H9 (cell line): Measurements from ENCODE around the gene NPDC1. TPM values are rescaled to one million over a fixed set of nuclear protein-coding genes. Genes with fewer than 3 reads are reported as not detected.

Experiments used
- DNase-seq: peaks from one replicate; pipeline ENCODE4 v3.0.0-alpha.2; 2017
- H2AFZ ChIP-seq: one replicate; pipeline ENCODE4 v1.6.1; 2013; ENCODE audit warnings: mild to moderate bottlenecking, low read length, control low read depth, moderate library complexity
- H2AK5ac ChIP-seq: 2 replicates; pipeline ENCODE4 v1.6.1; 2013; ENCODE audit warnings: low read length, control low read depth, mixed read lengths; ENCODE audit not compliant: insufficient read length
- H2BK120ac ChIP-seq: one replicate; pipeline ENCODE4 v1.6.1; 2013; ENCODE audit warnings: low read depth, mild to moderate bottlenecking, low read length, control low read depth, inconsistent platforms; ENCODE audit not compliant: poor library complexity, severe bottlenecking
- H2BK12ac ChIP-seq: 2 replicates; pipeline ENCODE4 v1.6.1; 2013; ENCODE audit warnings: low read length, control low read depth, mixed read lengths, low read depth; ENCODE audit not compliant: insufficient read length
- H2BK15ac ChIP-seq: 2 replicates; pipeline ENCODE4 v1.6.1; 2013; ENCODE audit warnings: low read depth, low read length, control low read depth
- H2BK20ac ChIP-seq: one replicate; pipeline ENCODE4 v1.6.1; 2013; ENCODE audit warnings: low read depth, mild to moderate bottlenecking, low read length, control low read depth, inconsistent platforms; ENCODE audit not compliant: poor library complexity, severe bottlenecking
- H2BK5ac ChIP-seq: 2 replicates; pipeline ENCODE4 v1.6.1; 2013; ENCODE audit warnings: low read length, control low read depth, mixed read lengths; ENCODE audit not compliant: insufficient read length
- H3K14ac ChIP-seq: 2 replicates; pipeline ENCODE4 v1.6.1; 2013; ENCODE audit warnings: low read length, control low read depth; ENCODE audit not compliant: insufficient read depth
- H3K18ac ChIP-seq: 2 replicates; pipeline ENCODE4 v1.6.1; 2013; ENCODE audit warnings: low read depth, mild to moderate bottlenecking, mixed read lengths, low read length, control low read depth; ENCODE audit not compliant: insufficient read length
- H3K23ac ChIP-seq: 2 replicates; pipeline ENCODE4 v1.6.1; 2013; ENCODE audit warnings: low read length, control low read depth, mixed read lengths, low read depth; ENCODE audit not compliant: insufficient read length
- H3K23me2 ChIP-seq: 2 replicates; pipeline ENCODE4 v1.6.1; 2013; ENCODE audit warnings: low read depth, mild to moderate bottlenecking, mixed read lengths, low read length, control low read depth; ENCODE audit not compliant: insufficient read length, poor library complexity, severe bottlenecking
- H3K27ac ChIP-seq: 2 replicates; pipeline ENCODE4 v1.5.1; 2013; ENCODE audit warnings: low read length, control low read depth, mixed read lengths, low read depth; ENCODE audit not compliant: insufficient read length
- H3K27me3 ChIP-seq: 2 replicates; pipeline ENCODE4 v1.6.1; 2013; ENCODE audit warnings: low read length, control low read depth, inconsistent platforms; ENCODE audit not compliant: insufficient read depth
- H3K4ac ChIP-seq: 2 replicates; pipeline ENCODE4 v1.6.1; 2013; ENCODE audit warnings: low read depth, mild to moderate bottlenecking, control low read depth, inconsistent platforms, low read length, moderate library complexity
- H3K4me1 ChIP-seq: 2 replicates; pipeline ENCODE4 v1.6.1; 2013; ENCODE audit warnings: low read length, control low read depth, inconsistent platforms; ENCODE audit not compliant: insufficient read depth
- H3K4me2 ChIP-seq: 2 replicates; pipeline ENCODE4 v1.6.1; 2013; ENCODE audit warnings: low read length, control low read depth, mixed read lengths; ENCODE audit not compliant: insufficient read length, insufficient read depth
- H3K56ac ChIP-seq: 2 replicates; pipeline ENCODE4 v1.6.1; 2013; ENCODE audit warnings: low read depth, mild to moderate bottlenecking, mixed read lengths, low read length, control low read depth; ENCODE audit not compliant: insufficient read length
- H3K79me1 ChIP-seq: 2 replicates; pipeline ENCODE4 v1.6.1; 2013; ENCODE audit warnings: low read depth, mild to moderate bottlenecking, moderate library complexity, low read length, control low read depth, inconsistent platforms; ENCODE audit not compliant: insufficient read depth, poor library complexity, severe bottlenecking
- H3K79me2 ChIP-seq: 2 replicates; pipeline ENCODE4 v1.6.1; 2013; ENCODE audit warnings: low read length, control low read depth, inconsistent platforms; ENCODE audit not compliant: insufficient read depth
- H3K9ac ChIP-seq: 2 replicates; pipeline ENCODE4 v1.6.1; 2013; ENCODE audit warnings: low read length, control low read depth, mixed read lengths; ENCODE audit not compliant: insufficient read length; ENCODE audit errors: extremely low read depth
- H3K9me3 ChIP-seq: one replicate; pipeline ENCODE4 v1.6.1; 2013; ENCODE audit warnings: low read depth, low read length, inconsistent platforms; ENCODE audit not compliant: control insufficient read depth
- H3T11ph ChIP-seq: one replicate; pipeline ENCODE4 v1.6.1; 2013; ENCODE audit warnings: mild to moderate bottlenecking, low read length, control low read depth, inconsistent platforms
- H4K20me1 ChIP-seq: one replicate; pipeline ENCODE4 v1.6.1; 2013; ENCODE audit not compliant: control insufficient read depth, insufficient read length, insufficient read depth
- H4K5ac ChIP-seq: 2 replicates; pipeline ENCODE4 v1.6.1; 2013; ENCODE audit warnings: low read depth, mild to moderate bottlenecking, mixed read lengths, low read length, control low read depth; ENCODE audit not compliant: insufficient read length
- H4K8ac ChIP-seq: replicated peaks from 2 replicates; pipeline ENCODE4 v1.6.1; 2013; ENCODE audit warnings: low read length, control low read depth, mixed read lengths, low read depth; ENCODE audit not compliant: insufficient read length
- H4K91ac ChIP-seq: 2 replicates; pipeline ENCODE4 v1.6.1; 2013; ENCODE audit warnings: low read depth, mild to moderate bottlenecking, moderate library complexity, mixed read lengths, low read length, control low read depth; ENCODE audit not compliant: insufficient read length
- H3K27ac Mint-ChIP-seq, 3 experiments: 2 replicates in 2 of 3; 3 replicates in 1 of 3; pipeline ENCODE4 v1.8.0; 2020 to 2021; ENCODE audit warnings: mixed read lengths in 3 of 3, mild to moderate bottlenecking in 1 of 3, moderate library complexity in 1 of 3
- H3K27me3 Mint-ChIP-seq: 2 replicates; pipeline ENCODE4 v1.8.0; 2021; ENCODE audit warnings: low read depth, mild to moderate bottlenecking, moderate library complexity, mixed read lengths
- H3K36me3 Mint-ChIP-seq, 3 experiments: 2 replicates in 2 of 3; 3 replicates in 1 of 3; pipeline ENCODE4 v1.8.0; 2020 to 2021; ENCODE audit warnings: low read depth in 3 of 3, mixed read lengths in 3 of 3; ENCODE audit not compliant: insufficient read depth in 1 of 3
- H3K4me1 Mint-ChIP-seq, 2 experiments: 2 replicates each; pipeline ENCODE4 v1.8.0; 2020; ENCODE audit warnings: mixed read lengths in 2 of 2
- H3K4me3 Mint-ChIP-seq, 2 experiments: 2 replicates in 1 of 2; 3 replicates in 1 of 2; pipeline ENCODE4 v1.8.0; 2020 to 2021; ENCODE audit warnings: mild to moderate bottlenecking in 2 of 2, mixed read lengths in 2 of 2, moderate library complexity in 1 of 2
- H3K9me3 Mint-ChIP-seq, 2 experiments: 2 replicates in 1 of 2; 3 replicates in 1 of 2; pipeline ENCODE4 v1.8.0; 2020; ENCODE audit warnings: mild to moderate bottlenecking in 2 of 2, mixed read lengths in 2 of 2, moderate library complexity in 1 of 2
- CTCF ChIP-seq: fragments of 200-600 bp; sonication (generic); conservative IDR thresholded peaks from 3 replicates; pipeline ENCODE4 v1.8.0; 2021; ENCODE audit warnings: antibody characterized with exemption, mild to moderate bottlenecking
- WGBS: extraction: QIAGEN DNeasy Blood & Tissue Kit; methylation state at CpG from one replicate; pipeline ENCODE4 v1.1.7; 2013; ENCODE audit warnings: missing lambda C conversion rate, low lambda C conversion rate, mixed read lengths; ENCODE audit not compliant: insufficient read length; ENCODE audit errors: extremely low coverage; 5-methylcytosine and 5-hydroxymethylcytosine counted together
- total RNA-seq: library from RNA; stranded (reverse); gene quantifications from 2 replicates; pipeline ENCODE4 v1.2.1, GENCODE V29; 2021

NPDC1 gene
- total RNA-seq, 1 experiment from 2014 or later: 57.6 TPM

GRCh38 chr9:137023583-137023991 lies 22.4 kb downstream of the NPDC1 start:
- WGBS: no CpG with 5 or more reads among the region's 15 CpGs
- no peak overlapping the region for H3K9ac ChIP-seq
- no peak overlapping the region for H2AK5ac ChIP-seq
- H3T11ph ChIP-seq: no peak overlapping the region
- no peak overlapping the region for H2BK12ac ChIP-seq
- no peak overlapping the region for H3K56ac ChIP-seq
- no peak overlapping the region for H2BK15ac ChIP-seq
- H2BK5ac ChIP-seq: no peak overlapping the region
- no peak overlapping the region for H3K27ac ChIP-seq
- no peaks in the 10 kb centered on the region for H3K79me2 ChIP-seq
- H3K18ac ChIP-seq: no peak overlapping the region
- Mint-ChIP-seq H3K27ac (no peak overlapping the region), H3K27me3 (peaks cover 12% of the 10 kb centered on the region), H3K36me3 (no peaks in the 10 kb centered on the region), H3K9me3 (no peaks in the 10 kb centered on the region), H3K4me3 (no peak overlapping the region), H3K4me1 (peaks cover 2 to 13% of the 10 kb centered on the region in 2 experiments; a peak in 3 of 4 replicates)
- no peak overlapping the region for H2BK120ac ChIP-seq
- no peaks in the 10 kb centered on the region for H4K20me1 ChIP-seq
- no peak for DNase-seq
- H3K23ac ChIP-seq: no peak overlapping the region
- H2AFZ ChIP-seq: no peak overlapping the region
- H3K4ac ChIP-seq: no peak overlapping the region
- H3K9me3 ChIP-seq: no peaks in the 10 kb centered on the region
- no peaks in the 10 kb centered on the region for H3K79me1 ChIP-seq
- H4K91ac ChIP-seq: no peak overlapping the region
- no peak overlapping the region for H2BK20ac ChIP-seq
- no peaks in the 10 kb centered on the region for H3K4me1 ChIP-seq
- no peak for TF ChIP-seq CTCF
- peaks cover 9% of the 10 kb centered on the region for H3K23me2 ChIP-seq
- no peak overlapping the region for H3K4me2 ChIP-seq
- no peak overlapping the region for H4K5ac ChIP-seq
- no peak overlapping the region for H4K8ac ChIP-seq
- no peak overlapping the region for H3K14ac ChIP-seq
- H3K27me3 ChIP-seq: no peaks in the 10 kb centered on the region
